Hypothalamus (tissue), 51 donors: ENCODE results near the gene NHLRC3.
"Not testable (repeated sequence)": the region's sequence is repeated elsewhere in the genome, so short reads cannot be mapped to it uniquely, and the experiment has no call there.

ENCODE experiments used
- DNase-seq, 51 donors: peaks; one replicate each; lab custom pipeline; 2025; lab: John Stamatoyannopoulos, UW

The NHLRC3 gene

DNA sequence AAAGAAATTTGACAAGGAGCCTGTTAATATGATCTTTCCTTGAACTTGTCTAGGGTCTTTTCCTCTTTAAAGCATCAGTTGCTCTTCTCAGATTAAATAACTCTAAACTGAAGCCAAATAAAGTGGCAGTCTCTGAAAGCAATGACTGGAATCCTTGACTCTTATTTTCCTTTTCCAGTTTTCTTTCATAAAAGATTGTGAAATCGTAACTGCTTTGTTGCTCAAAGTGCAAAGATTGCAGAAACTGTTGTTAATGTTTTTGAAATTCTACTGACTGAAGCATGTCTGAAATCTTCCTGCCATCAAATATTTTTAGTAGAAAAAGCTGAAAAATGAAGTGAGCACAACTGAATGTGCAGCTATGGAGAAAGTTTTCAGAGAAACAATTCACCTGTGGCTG, 1.9 kb downstream of the NHLRC3 start:
- DNase-seq = no peak

DNA sequence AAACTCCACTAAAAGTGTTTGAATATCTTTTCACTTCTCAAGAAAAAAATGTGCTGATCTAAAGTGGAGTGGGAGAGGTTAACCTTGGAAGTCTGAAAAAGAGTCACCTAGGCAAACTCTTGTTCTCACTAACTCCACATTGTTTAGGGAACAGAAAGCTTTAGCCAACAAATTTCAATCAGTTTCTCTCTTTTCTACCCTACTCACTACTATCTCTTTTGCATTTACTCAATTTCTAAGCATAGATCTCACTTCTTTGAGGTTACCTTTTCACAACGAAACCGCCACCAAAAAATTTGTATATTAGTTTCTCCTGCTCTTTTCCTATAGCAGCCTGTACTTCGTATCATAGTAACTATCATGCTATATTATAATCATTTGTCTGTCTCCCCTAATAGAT, 6.3 kb downstream of the NHLRC3 start:
- DNase-seq = no peak

DNA sequence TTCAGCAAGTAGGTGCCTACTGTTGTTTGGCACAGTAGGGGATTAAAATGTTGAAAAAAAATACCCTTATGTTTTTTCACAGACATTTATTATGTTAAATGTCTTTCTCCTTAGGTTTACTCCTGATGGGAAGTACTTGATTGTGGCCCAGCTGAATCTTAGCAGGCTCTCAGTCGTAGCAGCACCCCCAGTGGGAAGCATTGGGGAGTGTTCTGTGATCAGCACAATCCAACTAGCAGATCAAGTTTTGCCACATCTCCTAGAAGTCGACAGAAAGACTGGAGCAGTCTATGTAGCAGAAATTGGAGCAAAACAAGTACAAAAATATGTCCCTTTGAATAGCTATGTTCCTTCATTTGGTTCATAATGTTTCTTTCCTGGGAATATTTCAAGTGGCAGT, 9.3 kb downstream of the NHLRC3 start:
- peak in 2 of 51 donors; percentile 5 to 13 for DNase-seq

DNA sequence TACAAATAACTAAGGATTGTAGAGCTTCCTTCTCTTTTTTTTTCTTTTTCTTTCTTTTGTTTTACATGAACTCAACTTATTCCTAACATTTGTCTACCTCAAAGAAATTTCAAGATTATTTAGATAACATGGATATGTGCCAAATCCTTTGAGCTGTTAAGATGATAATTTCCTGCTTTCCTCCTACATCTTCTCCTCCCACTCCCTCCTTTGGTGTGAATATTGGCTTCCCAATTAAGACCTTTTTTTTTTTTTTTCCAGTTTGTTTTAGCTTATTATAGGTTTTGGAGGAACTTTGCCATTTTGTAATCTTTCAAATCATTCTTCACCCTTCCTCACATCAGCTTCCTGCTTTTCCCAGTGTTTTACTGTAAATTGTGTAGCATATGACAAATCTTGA, 10.6 kb downstream of the NHLRC3 start:
- no peak for DNase-seq

DNA sequence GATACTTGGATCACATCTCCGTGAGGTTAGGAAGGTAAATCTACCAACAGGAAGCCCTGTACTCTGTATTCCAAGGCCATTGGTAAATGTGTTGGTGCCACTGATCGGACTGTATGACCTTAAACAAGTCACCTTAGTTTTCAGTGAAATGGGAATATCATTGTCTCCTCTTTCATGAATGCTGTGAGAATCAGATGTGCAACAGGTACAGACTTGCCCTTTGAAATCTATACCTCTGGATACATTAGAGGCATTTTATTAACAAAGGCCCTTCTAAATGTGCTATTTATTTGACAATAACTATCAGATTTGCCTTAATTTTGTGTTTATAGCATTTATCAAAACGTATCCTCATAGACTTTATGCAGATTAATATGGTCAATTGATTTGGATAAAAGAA, 11.0 kb downstream of the NHLRC3 start:
- DNase-seq = no peak

DNA sequence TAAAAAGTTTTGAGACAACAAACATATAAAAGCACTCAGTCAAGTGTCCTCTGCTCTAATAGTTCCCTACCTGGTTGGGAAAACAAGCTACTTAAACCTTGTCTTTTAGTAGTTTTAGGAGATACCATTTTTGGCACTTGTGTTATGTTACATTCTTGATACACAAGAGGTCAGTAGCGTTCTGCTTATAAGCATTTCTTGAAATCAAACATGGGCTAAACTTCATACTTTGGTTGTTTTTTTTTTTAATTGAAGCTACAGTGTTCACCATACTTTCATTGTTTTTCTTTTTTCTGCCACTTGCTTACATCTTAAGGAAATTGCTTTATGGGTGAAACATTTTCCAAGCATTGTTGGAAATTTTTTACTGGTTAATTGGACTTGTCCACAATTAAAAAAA, 12.9 kb downstream of the NHLRC3 start:
- peak in 1 of 51 donors; percentile 41 for DNase-seq

DNA sequence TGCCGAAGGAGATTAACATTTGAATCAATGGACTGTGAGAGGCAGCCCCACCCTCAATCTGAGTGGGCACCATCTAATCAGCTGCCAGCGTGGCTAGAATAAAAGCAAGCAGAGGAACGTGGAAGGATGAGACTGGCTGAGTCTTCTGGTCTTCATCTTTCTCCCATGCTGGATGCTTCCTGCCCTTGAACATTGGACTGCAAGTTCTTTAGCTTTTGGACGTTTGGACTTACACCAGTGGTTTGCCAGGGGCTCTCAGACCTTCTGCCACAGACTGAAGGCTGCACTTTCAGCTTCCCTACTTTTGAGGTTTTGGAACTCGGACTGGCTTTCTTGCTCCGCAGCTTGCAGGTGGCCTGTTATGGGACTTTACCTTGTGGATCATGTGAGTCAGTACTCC, 14.7 kb downstream of the NHLRC3 start:
- peak in 6 of 51 donors; percentile 9 to 65 (median 26) for DNase-seq

DNA sequence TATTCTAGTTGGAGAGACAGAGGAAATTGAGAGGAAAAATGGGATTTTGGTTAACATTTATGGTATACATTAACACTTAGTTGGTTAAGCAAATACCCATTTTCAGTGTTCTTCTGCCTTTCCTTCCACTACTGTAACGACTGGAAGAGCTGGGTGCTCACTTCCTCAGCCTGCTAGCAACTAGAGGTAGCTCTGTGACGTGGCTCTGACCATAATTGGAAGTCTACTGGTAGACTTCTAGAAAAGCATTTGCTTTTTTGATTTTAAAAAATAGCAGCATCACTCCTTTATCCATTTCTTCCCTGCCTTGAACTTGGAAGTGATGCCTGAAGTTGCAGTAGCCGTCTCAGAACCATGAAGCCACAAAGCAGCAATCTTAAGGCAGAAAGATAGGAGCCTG, 15.9 kb downstream of the NHLRC3 start:
- DNase-seq = peak in 2 of 51 donors; percentile 5 to 29

DNA sequence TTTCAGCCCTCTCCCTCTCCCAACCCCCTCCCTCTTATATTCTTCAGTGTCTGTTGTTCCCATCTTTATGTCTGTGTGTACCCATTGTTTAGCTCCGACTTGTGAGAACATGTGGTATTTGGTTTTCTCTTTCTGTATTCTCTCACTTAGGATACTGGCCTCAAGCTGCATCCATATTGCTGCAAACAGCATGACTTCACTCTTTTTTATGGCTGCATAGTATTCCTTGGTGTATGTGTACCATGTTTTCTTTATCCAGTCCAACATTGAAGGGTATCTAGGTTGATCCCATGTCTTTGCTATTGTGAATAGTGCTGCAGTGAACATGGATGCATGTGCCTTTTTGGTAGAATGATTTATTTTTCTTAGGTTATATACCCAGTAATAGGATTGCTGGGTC, 17.8 kb downstream of the NHLRC3 start:
- DNase-seq = no peak

DNA sequence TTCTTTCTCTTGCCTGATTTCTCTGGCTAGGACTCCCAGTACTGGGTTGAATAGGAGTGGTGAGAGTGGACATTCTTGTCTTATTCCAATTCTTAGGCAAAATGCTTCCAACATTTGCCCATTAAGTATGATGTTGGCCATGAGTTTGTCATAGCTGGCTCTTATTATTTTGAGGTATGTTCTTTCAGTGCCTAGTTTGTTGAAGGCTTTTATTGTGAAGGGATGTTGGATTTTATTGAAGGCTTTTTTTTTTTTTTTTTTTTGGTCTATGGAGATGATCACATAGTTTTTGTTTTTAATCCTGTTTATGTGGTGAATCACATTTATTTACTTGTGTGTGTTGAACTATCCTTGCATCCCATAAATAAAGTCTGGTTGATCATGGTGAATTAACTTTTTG, 19.8 kb downstream of the NHLRC3 start:
- no peak for DNase-seq

DNA sequence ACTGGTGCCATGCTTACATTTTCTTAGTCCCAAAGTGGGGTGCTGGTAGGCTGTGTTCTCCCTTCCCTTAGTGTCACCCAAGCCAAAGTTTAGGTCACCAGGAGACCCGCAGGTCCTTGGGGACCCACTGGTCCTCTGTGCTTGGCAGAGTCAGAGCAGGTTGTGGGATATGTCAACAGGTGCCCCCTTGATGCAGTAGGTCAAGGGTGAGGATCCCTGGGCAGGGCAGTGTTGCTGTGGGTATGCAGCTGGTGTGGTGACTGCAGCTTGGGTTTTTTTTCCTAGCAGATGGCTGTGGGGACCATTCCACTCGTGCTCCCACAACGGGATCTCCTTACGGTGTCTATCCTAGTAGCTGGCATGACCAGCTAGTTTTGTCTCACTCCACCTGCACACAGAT, 23.7 kb downstream of the NHLRC3 start:
- DNase-seq = no peak

DNA sequence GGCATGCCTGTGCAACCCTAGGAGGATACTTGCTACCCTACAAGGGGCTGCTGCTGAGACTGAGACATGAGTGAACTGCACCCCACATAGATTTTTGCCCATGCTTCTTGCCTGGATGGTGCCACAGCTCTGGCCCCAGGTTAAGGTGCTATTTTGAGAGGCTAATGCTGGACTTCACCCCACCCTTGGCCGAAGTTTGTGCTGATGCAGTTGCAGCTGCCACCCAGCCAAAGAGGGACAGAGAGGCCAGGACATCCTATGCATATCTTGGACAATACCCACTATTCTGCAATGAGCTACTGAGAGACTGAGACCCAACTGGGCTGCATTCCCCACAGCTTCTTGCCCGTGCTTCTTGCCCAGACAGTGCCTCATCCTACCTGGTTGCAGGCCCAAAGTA, 34.6 kb downstream of the NHLRC3 start:
- DNase-seq = no peak

DNA sequence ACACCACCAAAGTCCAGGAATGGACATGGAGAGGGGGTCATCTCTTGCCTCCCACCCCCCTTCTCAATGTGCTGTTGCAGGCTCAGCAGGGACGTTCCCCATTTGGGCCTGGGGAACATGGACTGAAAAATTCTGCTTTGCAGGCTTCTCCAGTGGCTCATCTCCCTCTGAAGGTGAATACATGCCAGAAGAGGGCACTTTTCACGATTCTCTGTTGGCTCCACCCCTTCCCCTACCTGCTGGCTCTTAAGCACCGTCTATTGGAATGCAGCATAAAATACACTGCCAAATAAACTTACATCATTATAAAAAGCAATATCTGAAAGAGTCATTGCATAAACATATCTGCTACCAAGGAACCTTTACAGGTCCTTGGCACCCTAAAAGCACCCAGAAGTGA, 35.7 kb downstream of the NHLRC3 start:
- DNase-seq = no peak

DNA sequence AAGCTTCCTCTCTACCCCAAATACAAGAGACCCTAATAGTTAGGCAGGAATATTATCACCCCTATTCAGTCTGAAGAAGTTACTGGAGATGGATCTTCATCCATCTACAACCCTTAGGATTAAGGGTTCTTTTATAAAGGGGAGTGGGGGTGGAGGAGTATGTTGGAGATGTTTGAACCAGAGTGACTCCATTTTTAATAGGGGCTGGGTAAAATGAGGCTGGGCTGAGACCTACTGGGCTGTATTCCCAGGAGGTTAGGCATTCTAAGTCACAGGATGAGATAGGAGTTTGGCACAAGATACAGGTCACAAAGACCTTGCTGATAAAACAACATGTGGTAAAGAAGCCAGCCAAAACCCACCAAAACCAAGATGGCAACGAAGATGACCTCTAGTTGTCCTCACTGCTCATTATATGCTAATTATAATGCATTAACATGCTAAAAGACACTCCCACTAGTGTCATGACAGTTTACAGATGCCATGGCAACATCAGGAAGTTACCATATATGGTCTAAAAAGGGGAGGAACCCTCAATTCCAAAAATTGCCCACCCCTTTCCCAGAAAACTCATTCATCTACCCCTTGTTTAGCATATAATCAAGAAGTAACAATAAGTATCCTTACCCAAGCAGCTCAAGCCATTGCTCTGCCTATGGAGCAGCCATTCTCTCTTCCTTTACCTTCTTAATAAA, 48.1 kb downstream of the NHLRC3 start:
- DNase-seq = not testable (repeated sequence)

DNA sequence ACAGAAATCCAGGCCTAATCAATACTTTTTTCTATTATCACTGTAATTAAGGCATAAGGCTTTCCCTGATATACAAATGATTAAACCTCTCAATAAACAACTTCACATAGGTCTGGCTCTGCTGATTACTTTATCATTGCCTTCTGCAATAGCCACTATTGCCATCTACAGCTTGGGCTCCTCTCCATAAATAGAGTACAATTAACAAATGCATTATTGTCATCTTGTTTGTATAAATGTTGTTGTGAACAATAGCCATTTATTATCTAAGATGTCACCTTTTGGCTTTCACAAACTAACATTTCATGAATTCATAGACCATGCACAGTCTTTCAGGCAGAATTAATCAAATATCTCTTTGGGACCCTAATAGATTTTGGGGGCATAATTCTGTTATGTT, 53.3 kb downstream of the NHLRC3 start:
- peak in 2 of 51 donors; percentile 27 to 78 for DNase-seq

DNA sequence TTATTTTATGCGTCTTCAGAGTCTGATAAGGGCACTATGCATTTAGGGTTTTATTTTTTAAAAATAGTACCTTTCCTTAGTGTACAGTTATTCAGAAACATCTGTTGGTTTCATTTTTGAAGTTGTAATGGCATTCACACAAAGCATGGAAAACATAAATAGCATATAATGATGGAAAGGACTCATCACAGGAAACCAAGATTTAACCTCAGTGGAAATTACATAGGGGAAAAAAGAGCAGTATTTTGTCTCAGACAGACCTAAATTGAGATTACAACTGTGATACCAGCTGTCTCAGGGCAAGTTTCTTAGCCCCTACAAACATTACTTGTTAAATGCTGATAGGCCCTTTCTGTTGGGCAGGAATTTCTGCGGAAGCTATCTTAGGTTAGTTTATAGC, 57.2 kb downstream of the NHLRC3 start:
- no peak for DNase-seq

DNA sequence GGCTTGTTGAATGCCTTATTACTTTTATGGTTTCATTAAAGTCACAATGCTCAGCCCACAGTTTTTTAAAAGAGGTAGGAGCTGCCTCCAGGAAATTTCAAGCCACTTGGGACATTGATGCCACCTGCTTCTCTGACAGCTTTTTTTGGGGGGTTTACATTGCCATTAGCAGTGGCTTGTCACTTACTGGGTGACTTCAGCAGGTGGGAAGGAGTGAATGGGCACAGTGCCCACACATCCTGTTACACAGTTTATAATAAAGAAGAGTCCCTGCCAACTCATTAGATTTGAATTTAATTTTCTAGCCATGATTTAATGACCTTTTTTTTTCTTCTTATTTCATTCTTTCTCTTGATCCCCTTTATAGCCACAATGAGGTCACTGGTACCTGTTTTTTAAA, 61.0 kb downstream of the NHLRC3 start:
- no peak for DNase-seq
